PC-3 (cell line): ENCODE data around the gene JDP2. TPM values are rescaled to one million over a fixed set of nuclear protein-coding genes. Genes with fewer than 3 reads are reported as not detected.

Source experiments
- ATAC-seq: fragments of 200-7000 bp; cut with Tn5 transposase; 2 replicates; pipeline ENCODE4 v1.9.1; 2020; ENCODE audit warnings: mild to moderate bottlenecking, moderate library complexity
- BruUV-seq: library from RNA; stranded (reverse); fragments of 400-500 nt; replicated peaks from 2 replicates; lab custom pipeline; 2021; lab: Mats Ljungman, UMichigan
- CTCF ChIA-PET: fragments of 300-600 bp; sonication (Branson Sonifier 250); formaldehyde crosslinking; loops from one replicate; lab custom pipeline; 2022; ENCODE audit warnings: antibody characterized with exemption; lab: Charles Lee
- POLR2A ChIA-PET: fragments of 300-600 bp; sonication (Branson Sonifier 250); formaldehyde crosslinking; loops from one replicate; lab custom pipeline; 2022; ENCODE audit warnings: antibody characterized with exemption; ENCODE audit not compliant: unreplicated experiment; lab: Charles Lee
- DNase-seq: peaks from one replicate; pipeline ENCODE4 v3.0.0-alpha.2; 2015
- H2AFZ ChIP-seq: fragments of 300-600 bp; sonication (generic); 2 replicates; pipeline ENCODE4 v1.6.0; 2016; ENCODE audit warnings: antibody characterized with exemption, low read length
- H3F3A ChIP-seq: fragments of 300-600 bp; sonication (generic); one replicate; pipeline ENCODE4 v1.6.0; 2017; ENCODE audit warnings: antibody characterized with exemption, low read length, control low read depth, mild to moderate bottlenecking; ENCODE audit not compliant: unreplicated experiment
- H3K27ac ChIP-seq: fragments of 300-600 bp; sonication (generic); 2 replicates; pipeline ENCODE4 v1.5.1; 2016; ENCODE audit warnings: mild to moderate bottlenecking, low read length
- H3K27me3 ChIP-seq: fragments of 300-600 bp; sonication (generic); 2 replicates; pipeline ENCODE4 v1.6.1; 2016; ENCODE audit warnings: low read length, mixed read lengths
- H3K36me3 ChIP-seq: fragments of 300-600 bp; sonication (generic); 2 replicates; pipeline ENCODE4 v1.6.1; 2016; ENCODE audit warnings: low read depth, mixed run types, low read length, mixed read lengths
- H3K4me1 ChIP-seq: fragments of 300-600 bp; sonication (generic); 2 replicates; pipeline ENCODE4 v1.5.1; 2016; ENCODE audit warnings: low read length; ENCODE audit not compliant: insufficient read depth
- H3K4me2 ChIP-seq: fragments of 300-600 bp; sonication (generic); 2 replicates; pipeline ENCODE4 v1.6.0; 2016; ENCODE audit warnings: low read length
- H3K4me3 ChIP-seq: fragments of 300-600 bp; sonication (generic); 2 replicates; pipeline ENCODE4 v1.5.1; 2016; ENCODE audit warnings: mild to moderate bottlenecking, low read length, mixed read lengths
- H3K79me2 ChIP-seq: fragments of 300-600 bp; sonication (generic); 2 replicates; pipeline ENCODE4 v1.6.1; 2017; ENCODE audit warnings: low read length, mixed read lengths
- H3K9ac ChIP-seq: fragments of 300-600 bp; sonication (generic); 2 replicates; pipeline ENCODE4 v1.6.0; 2016; ENCODE audit warnings: mild to moderate bottlenecking, low read length
- H3K9me2 ChIP-seq: fragments of 300-600 bp; sonication (generic); replicated peaks from 2 replicates; pipeline ENCODE4 v1.6.1; 2016; ENCODE audit warnings: mixed run types, low read length, mixed read lengths
- H3K9me3 ChIP-seq: fragments of 300-600 bp; sonication (generic); 2 replicates; pipeline ENCODE4 v1.6.1; 2016; ENCODE audit warnings: low read length, mixed read lengths
- H4K20me1 ChIP-seq: fragments of 300-600 bp; sonication (generic); 2 replicates; pipeline ENCODE4 v1.6.1; 2016; ENCODE audit warnings: low read length, mixed read lengths
- EZH2 ChIP-seq: fragments of 300-600 bp; sonication (generic); IDR thresholded peaks from one replicate; pipeline ENCODE4 v1.6.1; 2017; ENCODE audit warnings: antibody characterized with exemption, mild to moderate bottlenecking, low read length; ENCODE audit not compliant: unreplicated experiment
- EZH2phosphoT487 ChIP-seq: fragments of 300-600 bp; sonication (generic); IDR thresholded peaks from 2 replicates; pipeline ENCODE4 v1.6.1; 2018; ENCODE audit warnings: mild to moderate bottlenecking, antibody characterized with exemption, low read length, borderline replicate concordance
- intact Hi-C: fragments of 100-400 bp; cut with micrococcal nuclease; formaldehyde crosslinking; loops from 2 replicates; pipeline ENCODE4 v1.9.0; 2023
- total RNA-seq: library from RNA; depleted of rRNA; stranded (reverse); fragments of >200 nt; gene quantifications from 2 replicates; pipeline ENCODE4 v1.2.3, GENCODE V29; 2014
- TF ChIP-seq, protein P1 (sequence below): fragments of 300-600 bp; sonication (generic); conservative IDR thresholded peaks from 2 replicates; pipeline ENCODE4 v1.5.1; 2017; ENCODE audit warnings: antibody characterized with exemption, low read depth, mild to moderate bottlenecking, low read length

JDP2 gene
- total RNA-seq, 1 experiment from 2014 or later, result 5.8 TPM

DNA sequence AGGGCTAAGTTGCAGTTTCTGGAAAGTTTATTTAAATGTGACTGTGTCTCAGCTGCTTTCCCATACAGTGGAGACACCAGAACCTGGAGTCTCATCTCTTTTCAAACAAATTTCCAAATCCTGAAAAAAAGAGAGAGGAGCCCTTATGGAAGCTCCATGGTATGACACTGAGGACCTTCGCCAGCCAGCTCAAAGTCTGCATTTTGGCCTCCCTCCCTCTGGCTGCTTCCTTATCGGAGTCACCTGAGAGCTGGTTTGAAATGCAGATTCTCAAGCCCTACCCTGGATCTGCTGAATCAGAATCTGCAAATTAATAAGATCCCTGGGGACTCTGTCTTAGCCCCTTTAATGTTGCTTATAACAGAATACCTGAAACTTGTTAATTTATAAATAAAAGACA, 21.7 kb upstream of the JDP2 start:
- CTCF ChIA-PET, result no interaction called here
- Histone ChIP-seq H3K79me2 (no peaks in the 10 kb centered on the region), H2AFZ (no peak overlapping the region), H3F3A (no peaks in the 10 kb centered on the region), H3K27me3 (no peaks in the 10 kb centered on the region; the same call in 1 of the 2 replicates), H3K9me2 (no peaks in the 10 kb centered on the region), H3K9me3 (no peaks in the 10 kb centered on the region), H3K27ac (no peak overlapping the region), H3K4me1 (no peaks in the 10 kb centered on the region), H3K4me3 (no peak overlapping the region), H3K4me2 (no peak overlapping the region), H3K36me3 (no peaks in the 10 kb centered on the region), H4K20me1 (no peaks in the 10 kb centered on the region), H3K9ac (no peak overlapping the region)
- intact Hi-C loops, result no loop called here
- no peak for ATAC-seq
- DNase-seq, result no peak
- no TSS peak for BruUV-seq
- POLR2A ChIA-PET, result no interaction called here
- TF ChIP-seq EZH2 (no peak), EZH2phosphoT487 (no peak)
- TF ChIP-seq, protein P1, sequence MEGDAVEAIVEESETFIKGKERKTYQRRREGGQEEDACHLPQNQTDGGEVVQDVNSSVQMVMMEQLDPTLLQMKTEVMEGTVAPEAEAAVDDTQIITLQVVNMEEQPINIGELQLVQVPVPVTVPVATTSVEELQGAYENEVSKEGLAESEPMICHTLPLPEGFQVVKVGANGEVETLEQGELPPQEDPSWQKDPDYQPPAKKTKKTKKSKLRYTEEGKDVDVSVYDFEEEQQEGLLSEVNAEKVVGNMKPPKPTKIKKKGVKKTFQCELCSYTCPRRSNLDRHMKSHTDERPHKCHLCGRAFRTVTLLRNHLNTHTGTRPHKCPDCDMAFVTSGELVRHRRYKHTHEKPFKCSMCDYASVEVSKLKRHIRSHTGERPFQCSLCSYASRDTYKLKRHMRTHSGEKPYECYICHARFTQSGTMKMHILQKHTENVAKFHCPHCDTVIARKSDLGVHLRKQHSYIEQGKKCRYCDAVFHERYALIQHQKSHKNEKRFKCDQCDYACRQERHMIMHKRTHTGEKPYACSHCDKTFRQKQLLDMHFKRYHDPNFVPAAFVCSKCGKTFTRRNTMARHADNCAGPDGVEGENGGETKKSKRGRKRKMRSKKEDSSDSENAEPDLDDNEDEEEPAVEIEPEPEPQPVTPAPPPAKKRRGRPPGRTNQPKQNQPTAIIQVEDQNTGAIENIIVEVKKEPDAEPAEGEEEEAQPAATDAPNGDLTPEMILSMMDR, result no peak

DNA sequence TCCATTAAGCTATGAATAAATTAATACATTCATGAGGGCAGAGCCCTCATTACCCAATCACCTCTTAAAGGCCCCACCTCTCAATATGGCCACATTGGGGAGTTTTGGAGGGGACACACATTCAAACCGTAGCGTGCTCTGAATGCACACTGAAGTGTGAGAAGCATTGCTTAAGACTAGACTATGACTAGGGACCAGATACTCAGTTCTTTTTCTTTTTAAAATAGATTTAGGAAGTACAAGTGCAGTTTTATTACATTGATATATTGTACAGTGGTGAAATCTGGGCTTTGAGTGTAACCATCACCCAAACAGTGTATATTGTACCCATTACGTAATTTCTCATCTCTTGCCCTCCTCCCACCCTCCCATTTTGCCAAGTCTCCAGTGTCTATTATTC, 21.0 kb upstream of the JDP2 start:
- Histone ChIP-seq H3K79me2 (no peaks in the 10 kb centered on the region), H3K9me3 (no peaks in the 10 kb centered on the region), H3K9ac (no peak overlapping the region), H3K27me3 (no peaks in the 10 kb centered on the region; the same call in 1 of the 2 replicates), H3F3A (no peaks in the 10 kb centered on the region), H2AFZ (no peak overlapping the region), H3K27ac (no peak overlapping the region), H4K20me1 (no peaks in the 10 kb centered on the region), H3K4me2 (no peak overlapping the region), H3K4me1 (no peaks in the 10 kb centered on the region), H3K4me3 (no peak overlapping the region), H3K9me2 (no peaks in the 10 kb centered on the region), H3K36me3 (no peaks in the 10 kb centered on the region)
- TF ChIP-seq EZH2 (no peak), EZH2phosphoT487 (no peak)
- TF ChIP-seq, protein P1, result no peak
- ATAC-seq (no peak), DNase-seq (no peak)
- POLR2A ChIA-PET, result no interaction called here
- intact Hi-C loops, result no loop called here
- BruUV-seq, result no TSS peak
- CTCF ChIA-PET, result no interaction called here

DNA sequence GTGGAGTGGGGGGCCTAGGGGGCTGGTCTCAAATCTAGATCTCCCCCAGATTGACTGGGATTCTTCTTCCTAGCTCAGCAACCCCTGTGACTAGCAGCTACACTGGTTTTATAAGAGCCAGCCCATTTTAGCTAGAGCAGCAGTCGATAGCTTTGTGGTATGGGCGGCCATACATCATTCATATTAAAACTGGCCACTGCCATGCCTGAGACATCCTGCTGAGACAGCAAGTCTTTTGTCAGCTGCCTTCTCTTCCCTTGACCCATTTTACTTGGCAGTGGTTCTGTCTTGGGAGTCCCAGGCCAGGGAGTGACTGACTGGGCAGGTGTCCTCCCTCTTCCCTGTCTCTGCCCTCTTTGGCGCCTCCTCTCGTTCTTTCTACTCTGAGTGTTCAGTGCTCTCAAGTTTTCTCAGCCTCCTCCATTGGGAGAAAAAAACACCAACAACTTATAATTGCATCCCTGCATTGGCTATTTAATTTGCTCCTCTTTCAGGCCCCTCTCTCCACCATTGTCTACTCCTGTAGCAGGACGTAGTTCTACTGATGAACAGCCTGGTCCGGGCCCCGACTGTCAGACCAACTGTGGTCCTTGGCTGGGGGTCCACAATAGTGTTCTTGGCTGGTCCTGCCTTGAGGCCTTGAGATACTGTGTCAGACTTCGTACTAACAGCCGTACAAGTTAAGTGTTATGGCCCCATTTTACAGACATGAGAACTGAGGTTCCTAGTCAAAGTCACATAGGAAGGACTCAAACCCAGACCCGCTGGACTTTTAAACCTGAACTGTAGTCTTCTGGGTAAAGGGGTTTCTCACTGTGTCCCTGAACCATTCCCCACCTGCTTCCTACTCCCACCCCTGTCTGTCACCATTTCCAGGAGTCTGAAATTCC, 18.3 kb upstream of the JDP2 start:
- no peak overlapping the region for H3K4me3 ChIP-seq
- no peaks in the 10 kb centered on the region for H3K36me3 ChIP-seq
- no peak overlapping the region for H3K4me2 ChIP-seq
- DNase-seq (no peak), ATAC-seq (no peak)
- no peak overlapping the region for H2AFZ ChIP-seq
- no peaks in the 10 kb centered on the region for H3F3A ChIP-seq
- intact Hi-C loops, result no loop called here
- no peaks in the 10 kb centered on the region for H3K9me2 ChIP-seq
- ChIA-PET POLR2A (no interaction called here), CTCF (no interaction called here)
- H3K9ac ChIP-seq, result no peak overlapping the region
- TF ChIP-seq EZH2phosphoT487 (no peak), EZH2 (no peak)
- TF ChIP-seq, protein P1, result no peak
- H4K20me1 ChIP-seq, result no peaks in the 10 kb centered on the region
- no peaks in the 10 kb centered on the region for H3K4me1 ChIP-seq
- H3K79me2 ChIP-seq, result no peaks in the 10 kb centered on the region
- no peak overlapping the region for H3K27ac ChIP-seq
- no peaks in the 10 kb centered on the region for H3K27me3 ChIP-seq
- no TSS peak for BruUV-seq
- no peaks in the 10 kb centered on the region for H3K9me3 ChIP-seq
